ENCODE data around the gene C16orf86. TPM values are rescaled to one million over a fixed set of nuclear protein-coding genes. Genes with fewer than 3 reads are reported as not detected.

Gene C16orf86
- polyA plus RNA-seq, 1 of the 3 experiments (the other 2 are of a cell fraction), result 4.3 TPM

DNA sequence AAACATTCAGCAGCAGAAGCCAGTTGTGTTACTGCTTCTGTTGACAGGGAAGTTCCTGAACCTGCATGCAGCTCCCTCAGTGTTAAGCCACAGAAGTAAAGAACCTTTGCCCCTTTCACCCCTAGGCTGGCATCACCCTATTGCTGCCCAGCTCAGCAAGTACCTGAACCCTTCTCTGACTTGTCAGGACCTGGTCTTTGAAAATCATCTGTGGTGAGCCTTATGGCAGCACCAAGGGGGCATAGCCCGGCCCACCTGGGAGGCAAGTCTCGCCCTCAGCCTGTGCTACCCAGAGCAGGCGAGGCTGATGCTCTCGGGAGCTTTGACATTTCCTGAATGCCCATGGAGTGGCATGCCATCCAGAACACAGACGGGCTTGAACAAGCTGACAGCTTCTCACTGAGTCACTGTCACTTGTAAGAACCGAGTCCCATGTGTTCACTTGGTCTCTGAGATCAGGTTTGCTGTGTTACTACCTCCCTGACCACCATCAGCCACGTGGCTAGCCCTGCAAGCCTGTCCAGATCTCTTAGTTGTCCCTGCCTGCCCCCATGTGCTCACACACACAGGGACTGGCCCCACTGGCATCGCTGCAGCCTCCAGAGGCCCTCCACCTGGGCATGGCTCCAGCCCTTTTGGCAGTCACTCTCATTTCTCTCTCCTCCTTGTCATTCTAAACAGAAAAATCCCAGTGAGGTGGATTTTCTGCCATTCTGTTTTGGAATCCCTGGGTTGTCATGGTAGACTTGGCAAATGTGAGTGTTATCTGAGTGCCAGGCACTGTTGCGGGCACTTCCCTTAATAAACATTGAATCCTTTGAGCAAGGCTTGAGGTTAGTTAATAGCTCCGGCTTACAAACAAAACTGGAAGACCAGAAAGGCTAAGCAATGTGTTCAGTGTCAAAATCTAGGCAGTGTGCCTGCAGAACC is 24.6 kb upstream of the C16orf86 start:
- Histone ChIP-seq H3K9me3 (no peaks in the 10 kb centered on the region), H3K9ac (no peak overlapping the region), H3K4me2 (no peak overlapping the region), H3K79me2 (ENCODE audit: insufficient read depth) (no peaks in the 10 kb centered on the region), H3K9me2 (no peaks in the 10 kb centered on the region), H2AFZ (ENCODE audit: low read depth) (no peak overlapping the region), H3K27ac (ENCODE audit: low read depth in 2 of 2, low read length in 1 of 2) (no peak overlapping the region), H4K20me1 (ENCODE audit: insufficient read depth) (no peaks in the 10 kb centered on the region), H3K27me3 (ENCODE audit: insufficient read depth) (no peaks in the 10 kb centered on the region), H3K4me1 (ENCODE audit: control insufficient read depth in 1 of 2, insufficient read depth in 2 of 2, low read depth in 1 of 2, low read length in 1 of 2) (peaks cover 0 to 4% of the 10 kb centered on the region in 2 experiments; a peak in 1 of 4 replicates), H3F3A (replicated peaks; ENCODE audit: insufficient read depth) (peaks cover 4% of the 10 kb centered on the region), H3K36me3 (replicated peaks in 1 of 2; ENCODE audit: control insufficient read depth in 1 of 2, insufficient read depth in 2 of 2, low read length in 1 of 2) (peaks cover 0 to 16% of the 10 kb centered on the region in 2 experiments), H3K4me3 (ENCODE audit: low read depth in 2 of 2, low read length in 1 of 2) (no peak overlapping the region)
- POLR2A ChIA-PET, result no interaction called here
- CTCF ChIA-PET, result interaction anchor here (0.6 to 16.5 kb wide), 6 partner anchors 28 to 128 kb away, joined by 3 to 263 read pairs (median 43); partner anchors contain the start of gene CTCF
- WGBS (ENCODE audit: low lambda C conversion rate), result 70% methylated on average over 9 of the region's 10 CpGs
- TF ChIP-seq MXI1 (IDR thresholded peaks at IDR 0.05; ENCODE audit: low read depth, low read length), result peak; percentile 68
- TF ChIP-seq, protein P1, sequence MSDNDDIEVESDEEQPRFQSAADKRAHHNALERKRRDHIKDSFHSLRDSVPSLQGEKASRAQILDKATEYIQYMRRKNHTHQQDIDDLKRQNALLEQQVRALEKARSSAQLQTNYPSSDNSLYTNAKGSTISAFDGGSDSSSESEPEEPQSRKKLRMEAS (IDR thresholded peaks at IDR 0.05; ENCODE audit: low read depth), result no peak
- no peak for DNase-seq

DNA sequence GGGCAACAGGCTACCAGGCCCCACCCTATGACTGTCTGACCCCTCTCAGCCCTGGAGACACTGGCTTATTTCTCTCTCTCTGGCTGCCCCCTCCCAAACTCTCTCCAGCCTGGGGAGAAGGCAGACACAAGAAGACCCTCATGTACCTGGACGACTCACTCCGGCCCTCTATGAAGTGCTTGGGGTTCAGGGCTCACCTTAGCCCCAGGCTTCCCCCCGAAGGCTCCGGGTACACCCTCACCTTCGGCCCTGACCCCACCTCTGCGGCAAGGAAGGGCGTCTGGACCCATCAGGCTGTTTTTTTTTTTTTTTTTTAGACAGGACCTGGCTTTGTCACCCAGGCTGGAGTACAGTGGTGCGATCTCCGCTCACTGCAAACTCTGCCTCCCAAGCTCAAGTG is 22.6 kb upstream of the C16orf86 start:
- CTCF ChIA-PET, result interaction anchor here (0.6 to 16.5 kb wide), 26 partner anchors 9 to 180 kb away, joined by 3 to 263 read pairs (median 8); partner anchors contain the start of genes ACD, AGRP, CTCF and PARD6A
- 95% methylated on average over 9 of the region's 9 CpGs for WGBS (ENCODE audit: low lambda C conversion rate)
- Histone ChIP-seq H3K9me2 (no peaks in the 10 kb centered on the region), H3K36me3 (replicated peaks in 1 of 2; ENCODE audit: control insufficient read depth in 1 of 2, insufficient read depth in 2 of 2, low read length in 1 of 2) (peaks cover 0 to under 1% of the 10 kb centered on the region in 2 experiments), H3K9me3 (no peaks in the 10 kb centered on the region), H3K79me2 (ENCODE audit: insufficient read depth) (no peaks in the 10 kb centered on the region), H3K4me2 (0 out of 2 replicates have a peak overlapping the region, but pooled peaks have one; percentile 57), H4K20me1 (ENCODE audit: insufficient read depth) (no peaks in the 10 kb centered on the region), H3F3A (replicated peaks; ENCODE audit: insufficient read depth) (no peaks in the 10 kb centered on the region), H3K27me3 (ENCODE audit: insufficient read depth) (no peaks in the 10 kb centered on the region), H3K27ac (ENCODE audit: low read depth in 2 of 2, low read length in 1 of 2) (no peak overlapping the region), H3K9ac (no peak overlapping the region), H3K4me3 (ENCODE audit: low read depth in 2 of 2, low read length in 1 of 2) (no peak overlapping the region), H3K4me1 (ENCODE audit: control insufficient read depth in 1 of 2, insufficient read depth in 2 of 2, low read depth in 1 of 2, low read length in 1 of 2) (peaks cover 0 to 4% of the 10 kb centered on the region in 2 experiments; a peak in 1 of 4 replicates), H2AFZ (ENCODE audit: low read depth) (no peak overlapping the region)
- TF ChIP-seq, protein P1 (IDR thresholded peaks at IDR 0.05; ENCODE audit: low read depth), result no peak
- TF ChIP-seq, protein P2, sequence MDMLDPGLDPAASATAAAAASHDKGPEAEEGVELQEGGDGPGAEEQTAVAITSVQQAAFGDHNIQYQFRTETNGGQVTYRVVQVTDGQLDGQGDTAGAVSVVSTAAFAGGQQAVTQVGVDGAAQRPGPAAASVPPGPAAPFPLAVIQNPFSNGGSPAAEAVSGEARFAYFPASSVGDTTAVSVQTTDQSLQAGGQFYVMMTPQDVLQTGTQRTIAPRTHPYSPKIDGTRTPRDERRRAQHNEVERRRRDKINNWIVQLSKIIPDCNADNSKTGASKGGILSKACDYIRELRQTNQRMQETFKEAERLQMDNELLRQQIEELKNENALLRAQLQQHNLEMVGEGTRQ (IDR thresholded peaks at IDR 0.05; ENCODE audit: borderline replicate concordance, low read depth, low read length), result no peak
- POLR2A ChIA-PET, result no interaction called here
- DNase-seq, result no peak
